Activated CD4-positive, alpha-beta memory T cell treated with anti-CD3 and anti-CD28 coated beads for 36 hours (primary cell): Measurements from ENCODE around the gene AHDC1. TPM values are rescaled to one million over a fixed set of nuclear protein-coding genes. Genes with fewer than 3 reads are reported as not detected.

Experiments
- CTCF ChIA-PET: fragments of 350-600 bp; sonication (Branson Sonifier 250); formaldehyde crosslinking; loops from one replicate; lab custom pipeline; 2021; ENCODE audit warnings: antibody characterized with exemption, inconsistent platforms; lab: Charles Lee
- POLR2A ChIA-PET: fragments of 350-600 bp; sonication (Branson Sonifier 250); formaldehyde crosslinking; loops from one replicate; lab custom pipeline; 2021; ENCODE audit warnings: antibody characterized with exemption; lab: Charles Lee
- DNase-seq: peaks from one replicate; pipeline ENCODE4 v3.0.0-alpha.2; 2020
- H3K27ac Mint-ChIP-seq: one replicate; pipeline ENCODE4 v1.8.0; 2021; ENCODE audit warnings: mixed read lengths
- H3K27me3 Mint-ChIP-seq: one replicate; pipeline ENCODE4 v1.8.0; 2021; ENCODE audit warnings: mixed read lengths
- H3K36me3 Mint-ChIP-seq: one replicate; pipeline ENCODE4 v1.8.0; 2021; ENCODE audit warnings: mixed read lengths
- H3K4me1 Mint-ChIP-seq: one replicate; pipeline ENCODE4 v1.8.0; 2021; ENCODE audit warnings: low read depth, mixed read lengths
- H3K4me3 Mint-ChIP-seq: one replicate; pipeline ENCODE4 v1.8.0; 2021; ENCODE audit warnings: mild to moderate bottlenecking, mixed read lengths
- H3K9me3 Mint-ChIP-seq: one replicate; pipeline ENCODE4 v1.8.0; 2021; ENCODE audit warnings: mixed read lengths
- intact Hi-C: fragments of 100-400 bp; cut with micrococcal nuclease; formaldehyde crosslinking; loops from one replicate; pipeline ENCODE4 v1.15.1; 2023
- total RNA-seq, 2 experiments: library from RNA; stranded (reverse); gene quantifications; one replicate each; pipeline ENCODE4 v1.2.3, GENCODE V29; 2021

Gene AHDC1
- total RNA-seq, 2 experiments from 2014 or later = 8.3 to 12.1 TPM

DNA sequence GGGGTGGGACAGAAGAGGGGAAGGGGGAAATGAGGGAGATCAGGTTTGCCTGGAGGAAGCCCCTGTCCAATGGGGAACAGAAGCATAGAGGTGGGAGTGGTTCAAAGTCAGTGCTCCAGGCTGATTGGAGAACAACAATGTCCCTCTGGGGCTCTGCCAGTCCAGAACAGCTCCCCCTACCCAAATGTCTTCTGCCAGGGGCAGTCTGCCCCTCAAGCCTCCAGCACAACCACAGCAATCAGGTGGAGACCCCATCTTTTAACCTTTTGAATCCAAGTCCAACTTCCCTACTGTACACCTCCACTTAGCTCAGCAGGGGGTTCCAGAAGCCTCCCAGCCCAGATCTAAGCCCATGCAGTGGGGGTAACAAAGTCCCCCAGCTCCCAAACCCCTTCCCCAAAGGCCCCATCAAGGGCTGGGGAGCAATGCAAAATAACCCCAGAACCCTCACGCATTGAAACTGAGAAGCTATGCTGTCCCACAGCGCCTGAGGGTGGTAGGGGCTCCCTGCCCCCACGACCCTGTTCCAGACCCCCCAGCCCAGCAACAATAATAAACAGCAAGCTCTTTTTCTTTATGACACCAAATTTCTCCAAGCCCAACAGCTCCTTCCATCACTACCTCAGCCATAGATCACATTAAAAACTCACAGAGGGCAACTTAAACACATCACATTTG is 3.3 kb downstream of the AHDC1 start:
- CTCF ChIA-PET = interaction anchor here (0.6 to 12.3 kb wide), 10 partner anchors 15 to 305 kb away, joined by 3 to 312 read pairs (median 5); no protein-coding TSS in a partner anchor
- H3K9me3 Mint-ChIP-seq = no peaks in the 10 kb centered on the region
- POLR2A ChIA-PET = interaction anchor here (1.3 kb wide), 1 partner anchor 77 kb away, joined by 3 read pairs; no protein-coding TSS in a partner anchor
- H3K4me3 Mint-ChIP-seq = no peak overlapping the region
- no peaks in the 10 kb centered on the region for H3K27me3 Mint-ChIP-seq
- H3K36me3 Mint-ChIP-seq = no peaks in the 10 kb centered on the region
- H3K27ac Mint-ChIP-seq = no peak overlapping the region
- intact Hi-C loops = loop anchor here (1.0 to 10.0 kb wide), 3 partner anchors 44 to 276 kb away; partner anchors contain the start of gene TMEM222
- peaks cover 35% of the 10 kb centered on the region for H3K4me1 Mint-ChIP-seq
- DNase-seq = no peak

DNA sequence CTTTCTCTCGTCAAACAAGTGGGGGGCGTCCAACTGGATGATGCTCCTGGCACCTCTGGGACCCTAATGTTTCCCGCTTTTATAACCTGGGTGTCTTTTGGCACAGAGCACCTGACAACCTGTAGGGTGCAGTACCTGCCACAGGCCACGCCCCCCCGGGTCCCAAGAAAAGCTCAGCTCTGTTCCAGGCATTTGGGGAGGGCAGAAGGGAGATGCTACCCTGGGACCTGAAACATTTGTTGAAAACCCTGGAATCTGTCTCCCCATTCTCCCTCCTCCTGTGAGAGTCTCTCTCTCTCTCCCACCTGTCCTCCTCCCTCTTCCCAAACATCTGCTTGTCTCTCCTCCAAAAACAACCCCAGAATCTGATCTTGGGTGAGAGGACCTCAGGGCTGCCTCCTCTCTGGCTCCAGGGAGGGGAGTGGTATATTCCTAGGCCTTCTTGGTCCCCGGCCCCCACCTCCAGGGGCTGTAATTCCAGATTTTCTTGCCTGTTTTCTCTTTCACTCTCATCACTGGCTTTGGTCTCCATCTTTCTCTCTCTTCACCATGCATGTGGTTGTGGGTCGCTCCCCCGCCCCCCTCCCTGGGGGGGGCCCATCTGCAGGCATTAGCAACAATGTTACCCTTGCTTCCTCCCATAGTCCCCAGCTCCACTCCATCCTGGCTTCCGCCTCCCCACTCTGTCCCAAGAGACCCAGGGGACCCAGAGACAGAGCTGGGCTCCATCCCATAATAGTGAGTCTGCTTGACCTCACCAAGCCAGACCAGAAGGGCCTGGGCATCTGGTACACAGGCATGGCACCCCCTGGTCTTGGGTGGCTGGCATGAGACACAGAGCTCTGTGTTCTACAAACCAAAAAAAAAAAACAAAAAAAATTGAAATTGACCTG is 4.1 kb downstream of the AHDC1 start:
- Mint-ChIP-seq H3K36me3 (no peaks in the 10 kb centered on the region), H3K27me3 (no peaks in the 10 kb centered on the region), H3K4me1 (peaks cover 35% of the 10 kb centered on the region), H3K27ac (no peak overlapping the region), H3K9me3 (no peaks in the 10 kb centered on the region), H3K4me3 (no peak overlapping the region)
- intact Hi-C loops = loop anchor here (1.0 to 10.0 kb wide), 3 partner anchors 44 to 275 kb away; partner anchors contain the start of gene TMEM222
- DNase-seq = no peak
- POLR2A ChIA-PET = interaction anchor here (1.3 kb wide), 1 partner anchor 76 kb away, joined by 3 read pairs; no protein-coding TSS in a partner anchor
- CTCF ChIA-PET = interaction anchor here (0.8 to 12.3 kb wide), 9 partner anchors 8 to 242 kb away, joined by 3 to 312 read pairs (median 5); no protein-coding TSS in a partner anchor

DNA sequence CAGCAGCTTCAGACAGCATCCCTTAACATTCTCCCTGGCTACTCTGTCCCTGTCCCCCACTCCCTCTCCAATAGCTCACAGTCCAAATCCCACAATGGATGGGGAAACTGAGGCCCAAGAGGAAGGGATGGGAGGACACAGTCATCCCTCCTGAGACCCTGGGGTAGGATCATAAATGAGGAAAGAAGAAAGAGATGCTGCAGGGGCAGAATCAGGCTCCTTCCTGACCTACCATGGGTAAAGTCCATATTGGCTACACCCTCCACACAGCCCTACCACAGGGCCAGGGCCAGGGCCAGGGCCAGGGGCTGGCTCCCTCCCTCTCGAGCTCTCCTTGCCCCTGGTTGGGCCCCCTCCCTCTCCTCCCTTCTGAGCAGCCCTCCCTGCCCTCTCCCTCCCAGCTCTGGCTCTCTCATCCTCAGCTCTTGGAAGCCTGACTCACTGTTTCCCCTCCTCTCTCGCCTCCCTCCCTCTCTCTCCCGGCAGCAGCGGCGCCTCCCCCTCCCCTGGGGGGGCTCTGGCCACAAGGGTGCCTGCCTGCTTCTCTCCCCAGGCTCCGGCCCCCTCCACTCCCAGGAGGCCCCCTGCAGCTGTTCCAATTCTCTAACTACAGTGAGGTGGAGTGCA is 4.9 kb downstream of the AHDC1 start:
- Mint-ChIP-seq H3K27me3 (no peaks in the 10 kb centered on the region), H3K9me3 (no peaks in the 10 kb centered on the region), H3K4me1 (peaks cover 35% of the 10 kb centered on the region), H3K36me3 (no peaks in the 10 kb centered on the region), H3K4me3 (no peak overlapping the region), H3K27ac (no peak overlapping the region)
- POLR2A ChIA-PET = interaction anchor here (0.5 to 1.3 kb wide), 3 partner anchors 30 to 300 kb away, joined by 3 to 4 read pairs (median 3); no protein-coding TSS in a partner anchor
- peak; percentile 79 for DNase-seq
- intact Hi-C loops = no loop called here
- CTCF ChIA-PET = interaction anchor here (0.8 to 3.6 kb wide), 7 partner anchors 9 to 298 kb away, joined by 3 to 33 read pairs (median 5); no protein-coding TSS in a partner anchor

DNA sequence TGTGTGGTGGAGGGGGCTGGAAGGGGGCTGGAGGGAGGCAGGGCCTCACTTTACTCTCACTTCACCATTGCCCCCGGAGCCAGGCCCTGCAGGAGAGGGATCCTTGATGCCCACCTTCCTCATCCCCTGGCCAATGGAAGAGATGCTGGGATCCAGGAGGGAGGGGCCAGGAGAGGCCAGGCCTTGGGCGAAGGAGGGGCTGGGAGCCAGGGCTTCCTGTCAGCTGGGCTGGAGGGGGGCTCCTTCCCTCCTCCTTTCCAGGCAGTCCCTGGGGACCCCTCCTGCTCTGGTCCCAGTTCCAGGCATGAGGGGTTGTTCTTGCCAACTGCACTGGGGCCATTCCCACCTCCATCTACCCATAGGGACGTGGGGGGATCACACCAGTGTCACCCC is 5.7 kb downstream of the AHDC1 start:
- CTCF ChIA-PET = interaction anchor here (1.2 to 3.6 kb wide), 4 partner anchors 10 to 297 kb away, joined by 3 to 33 read pairs (median 6); no protein-coding TSS in a partner anchor
- no peak overlapping the region for H3K27ac Mint-ChIP-seq
- H3K4me3 Mint-ChIP-seq = no peak overlapping the region
- H3K36me3 Mint-ChIP-seq = no peaks in the 10 kb centered on the region
- H3K4me1 Mint-ChIP-seq = peaks cover 35% of the 10 kb centered on the region
- no peak for DNase-seq
- intact Hi-C loops = no loop called here
- no peaks in the 10 kb centered on the region for H3K9me3 Mint-ChIP-seq
- H3K27me3 Mint-ChIP-seq = no peaks in the 10 kb centered on the region
- POLR2A ChIA-PET = no interaction called here

DNA sequence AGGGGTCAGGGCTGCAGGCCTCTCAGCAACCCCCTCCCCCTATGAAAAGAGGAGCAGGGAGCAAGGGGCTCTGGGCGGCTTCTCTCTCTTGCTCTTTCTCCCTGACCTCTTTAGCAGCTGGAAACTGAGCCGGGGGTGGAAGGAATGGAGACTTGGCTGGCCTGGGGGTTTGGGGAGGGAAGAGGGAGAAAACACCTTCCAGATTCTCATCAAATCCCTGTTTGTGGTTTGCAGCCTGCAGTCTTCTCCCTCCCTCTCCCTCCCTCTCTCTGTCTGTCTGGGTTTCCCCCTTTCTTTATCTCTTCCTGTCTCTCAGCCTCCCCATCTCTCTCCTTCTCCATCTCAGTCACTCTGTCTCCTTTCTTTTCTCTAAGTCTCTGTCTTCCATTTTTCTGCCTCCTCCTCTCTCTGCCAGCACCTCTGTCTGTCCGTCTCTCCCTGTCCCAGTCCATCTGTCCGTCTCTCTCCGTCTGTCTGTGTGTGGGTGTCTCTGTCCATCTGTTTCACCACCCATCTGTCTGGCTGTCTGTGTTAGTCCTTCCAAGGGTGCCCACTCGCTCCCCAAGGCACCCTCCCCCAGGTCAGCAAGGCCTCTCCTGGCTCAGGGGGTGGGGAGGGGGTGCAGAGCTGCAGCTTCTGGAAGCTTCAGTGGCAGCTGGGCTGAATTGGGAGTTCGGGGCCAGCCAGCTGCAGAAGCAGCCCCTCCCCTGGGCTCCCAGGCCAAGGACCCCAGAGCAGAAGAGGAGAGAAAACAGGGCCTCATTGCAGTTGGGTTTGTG is 6.2 kb downstream of the AHDC1 start:
- H3K9me3 Mint-ChIP-seq = no peaks in the 10 kb centered on the region
- no peak overlapping the region for H3K27ac Mint-ChIP-seq
- no peak overlapping the region for H3K4me3 Mint-ChIP-seq
- H3K4me1 Mint-ChIP-seq = peaks cover 35% of the 10 kb centered on the region
- no peaks in the 10 kb centered on the region for H3K27me3 Mint-ChIP-seq
- no peaks in the 10 kb centered on the region for H3K36me3 Mint-ChIP-seq
- ChIA-PET POLR2A (no interaction called here), CTCF (interaction anchor here (1.2 to 1.4 kb wide), 3 partner anchors 65 to 301 kb away, joined by 3 read pairs; no protein-coding TSS in a partner anchor)
- intact Hi-C loops = no loop called here
- DNase-seq = no peak

DNA sequence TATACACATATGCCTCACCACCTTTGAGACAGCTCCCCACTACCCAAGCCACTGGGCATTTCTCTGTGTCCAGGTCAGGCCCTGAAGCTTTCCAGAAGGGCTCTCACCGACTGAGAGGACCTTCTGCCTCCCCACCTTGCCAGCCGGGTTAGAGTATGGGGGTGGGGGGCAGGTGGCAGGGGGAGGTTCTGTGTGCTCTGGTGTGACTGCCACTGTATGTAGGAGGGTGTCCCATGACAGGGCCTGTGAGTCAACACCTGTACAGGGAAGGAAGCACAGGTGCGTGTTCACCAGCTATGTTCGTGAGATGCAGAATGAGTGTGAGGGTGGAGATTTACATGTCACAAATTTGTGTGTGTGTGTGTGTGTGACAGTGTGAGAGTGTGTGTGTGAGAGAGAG is 7.0 kb downstream of the AHDC1 start:
- intact Hi-C loops = no loop called here
- Mint-ChIP-seq H3K36me3 (no peaks in the 10 kb centered on the region), H3K4me1 (peaks cover 31% of the 10 kb centered on the region), H3K4me3 (no peak overlapping the region), H3K9me3 (no peaks in the 10 kb centered on the region), H3K27ac (no peak overlapping the region), H3K27me3 (no peaks in the 10 kb centered on the region)
- no peak for DNase-seq
- POLR2A ChIA-PET = no interaction called here
- CTCF ChIA-PET = interaction anchor here (1.2 to 1.4 kb wide), 2 partner anchors 66 to 301 kb away, joined by 3 read pairs; no protein-coding TSS in a partner anchor

DNA sequence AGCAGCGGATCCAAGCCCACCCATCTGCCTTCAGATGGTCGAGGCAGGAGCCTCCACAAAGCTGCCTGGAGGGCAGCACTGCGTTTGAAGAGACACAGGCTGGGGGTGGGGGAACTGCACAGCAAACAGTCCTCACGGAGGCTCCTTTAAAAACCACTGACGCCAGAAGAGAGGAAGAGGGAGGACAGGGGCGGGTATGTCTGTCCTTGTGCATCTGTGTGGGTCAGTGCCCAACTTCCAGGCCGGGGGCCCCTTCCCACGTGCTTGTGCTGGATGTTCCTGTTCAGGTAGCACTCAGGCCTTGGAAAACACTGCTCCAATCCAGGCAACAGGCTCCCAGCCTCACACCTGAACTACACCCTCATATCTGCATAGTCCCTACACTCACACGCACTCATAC is 7.7 kb downstream of the AHDC1 start:
- H3K4me1 Mint-ChIP-seq = peaks cover 26% of the 10 kb centered on the region
- no peaks in the 10 kb centered on the region for H3K36me3 Mint-ChIP-seq
- no peaks in the 10 kb centered on the region for H3K27me3 Mint-ChIP-seq
- intact Hi-C loops = no loop called here
- ChIA-PET POLR2A (no interaction called here), CTCF (interaction anchor here (1.0 to 2.1 kb wide), 7 partner anchors 8 to 300 kb away, joined by 3 to 8 read pairs (median 6); partner anchors contain the start of gene AHDC1)
- no peak overlapping the region for H3K27ac Mint-ChIP-seq
- DNase-seq = no peak
- no peaks in the 10 kb centered on the region for H3K9me3 Mint-ChIP-seq
- no peak overlapping the region for H3K4me3 Mint-ChIP-seq

DNA sequence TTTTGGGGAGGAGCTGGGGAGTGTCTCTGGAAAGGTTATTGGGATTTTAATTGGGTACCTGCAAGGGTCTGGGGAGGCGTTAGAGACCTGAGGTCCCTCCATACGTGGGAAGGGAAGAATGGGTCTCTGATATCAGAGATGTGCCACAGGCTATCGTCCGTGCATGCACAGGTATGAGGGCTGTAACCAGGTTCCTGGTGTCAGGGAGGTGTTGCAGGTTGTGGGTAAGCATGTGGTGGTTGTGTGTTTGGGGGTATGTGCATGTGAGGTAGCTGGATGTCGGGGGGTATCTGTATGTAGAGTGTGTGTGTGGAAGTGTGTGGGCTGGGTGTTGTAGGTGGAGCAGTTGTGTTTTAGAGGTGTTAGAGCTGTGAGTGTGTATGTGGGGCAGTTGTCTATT is 8.3 kb downstream of the AHDC1 start:
- ChIA-PET POLR2A (interaction anchor here (1.4 kb wide), 1 partner anchor 12 kb away, joined by 3 read pairs; no protein-coding TSS in a partner anchor), CTCF (interaction anchor here (1.0 to 2.1 kb wide), 6 partner anchors 8 to 74 kb away, joined by 3 to 8 read pairs (median 6); partner anchors contain the start of gene AHDC1)
- no peak overlapping the region for H3K27ac Mint-ChIP-seq
- intact Hi-C loops = no loop called here
- DNase-seq = no peak
- H3K9me3 Mint-ChIP-seq = no peaks in the 10 kb centered on the region
- no peaks in the 10 kb centered on the region for H3K36me3 Mint-ChIP-seq
- peaks cover 22% of the 10 kb centered on the region for H3K4me1 Mint-ChIP-seq
- H3K4me3 Mint-ChIP-seq = no peak overlapping the region
- no peaks in the 10 kb centered on the region for H3K27me3 Mint-ChIP-seq

DNA sequence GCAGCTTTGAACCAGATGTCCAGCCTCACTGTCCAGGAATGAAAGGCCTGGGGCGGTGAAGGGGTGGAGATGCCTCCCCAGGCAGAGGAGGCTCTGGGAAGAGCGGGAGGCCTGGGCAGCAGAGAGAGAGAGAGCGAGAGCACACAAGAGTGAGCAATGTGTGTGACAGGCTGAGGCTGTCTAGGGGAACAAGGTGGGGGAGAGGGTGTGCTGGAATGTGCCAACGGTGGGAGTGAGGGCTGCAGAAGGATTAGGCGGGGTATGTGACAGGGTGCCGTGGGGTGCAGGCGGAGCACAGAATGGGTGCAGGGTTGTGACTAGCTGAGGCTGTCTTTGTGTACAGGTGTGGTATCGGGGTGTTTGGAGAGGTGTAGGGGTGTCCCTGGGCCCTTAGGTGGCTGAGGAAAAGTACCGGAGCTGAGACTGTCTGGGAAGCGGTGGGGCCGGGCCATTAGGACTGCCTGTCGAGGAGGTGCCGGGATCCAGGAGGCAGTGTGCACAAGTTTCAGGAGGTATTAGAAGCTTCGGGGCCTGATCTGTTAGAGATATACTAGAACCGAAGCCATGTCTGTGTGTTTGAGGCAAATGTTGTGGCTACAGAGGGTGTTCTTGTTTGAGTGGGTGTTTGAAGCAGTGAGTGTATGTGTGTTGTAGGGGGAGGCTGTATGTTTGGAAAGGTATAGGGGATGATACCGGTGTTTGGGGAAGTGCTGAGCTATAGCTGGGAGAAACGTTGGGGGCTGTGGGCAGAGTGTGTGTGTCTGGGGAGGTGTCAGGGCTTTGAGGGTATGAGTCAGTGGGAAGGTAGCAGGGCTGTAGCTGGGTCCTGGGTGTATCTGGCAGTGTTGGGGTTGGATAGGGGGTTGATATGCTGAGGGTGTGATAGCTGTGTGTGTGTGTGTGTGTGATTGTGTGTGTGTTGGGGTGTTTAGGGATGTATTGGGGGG is 9.1 kb downstream of the AHDC1 start:
- intact Hi-C loops = no loop called here
- ChIA-PET POLR2A (interaction anchor here (1.4 kb wide), 1 partner anchor 12 kb away, joined by 3 read pairs; no protein-coding TSS in a partner anchor), CTCF (interaction anchor here (1.6 to 2.1 kb wide), 5 partner anchors 9 to 74 kb away, joined by 6 to 8 read pairs (median 7); partner anchors contain the start of gene AHDC1)
- Mint-ChIP-seq H3K9me3 (no peaks in the 10 kb centered on the region), H3K36me3 (no peaks in the 10 kb centered on the region), H3K4me1 (peaks cover 14% of the 10 kb centered on the region), H3K27ac (no peak overlapping the region), H3K4me3 (no peak overlapping the region), H3K27me3 (no peaks in the 10 kb centered on the region)
- no peak for DNase-seq
